Caco-2 (cell line): ENCODE measurements around the gene PDE11A. TPM values are rescaled to one million over a fixed set of nuclear protein-coding genes. Genes with fewer than 3 reads are reported as not detected.

Source experiments
- BruUV-seq: library from RNA; stranded (reverse); fragments of 400-500 nt; replicated peaks from 2 replicates; lab custom pipeline; 2021; lab: Mats Ljungman, UMichigan
- CTCF ChIA-PET: fragments of 300-600 bp; sonication (Branson Sonifier 250); formaldehyde crosslinking; loops from one replicate; lab custom pipeline; 2022; ENCODE audit warnings: antibody characterized with exemption; lab: Charles Lee
- POLR2A ChIA-PET: fragments of 300-600 bp; sonication (Branson Sonifier 250); formaldehyde crosslinking; loops from one replicate; lab custom pipeline; 2022; ENCODE audit warnings: antibody characterized with exemption; lab: Charles Lee
- DNase-seq, 2 experiments: peaks; one replicate each; pipeline versions ENCODE4 v3.0.0 to v3.0.0-alpha.2; 2020 to 2022
- H3K27me3 ChIP-seq: replicated peaks from 2 replicates; pipeline ENCODE4 v1.6.0; 2011; ENCODE audit warnings: low read length; ENCODE audit not compliant: control insufficient read depth, insufficient read depth
- H3K36me3 ChIP-seq: 2 replicates; pipeline ENCODE4 v1.5.1; 2011; ENCODE audit warnings: low read length; ENCODE audit not compliant: control insufficient read depth, insufficient read depth
- H3K4me1 ChIP-seq: fragments of 250-450 bp; sonication (Bioruptor Pico); 2 replicates; pipeline ENCODE4 v1.5.1; 2020; ENCODE audit warnings: mild to moderate bottlenecking
- H3K4me3 ChIP-seq: 2 replicates; pipeline ENCODE4 v1.5.1; 2011; ENCODE audit warnings: low read depth, mild to moderate bottlenecking, control low read depth, low read length
- H3K9me3 ChIP-seq: fragments of 250-450 bp; sonication (Bioruptor Pico); 2 replicates; pipeline ENCODE4 v1.5.1; 2020; ENCODE audit warnings: mild to moderate bottlenecking, moderate library complexity
- H3K27ac Mint-ChIP-seq: one replicate; pipeline ENCODE4 v1.8.0; 2022; ENCODE audit warnings: mixed read lengths; ENCODE audit not compliant: unreplicated experiment
- H3K27me3 Mint-ChIP-seq: one replicate; pipeline ENCODE4 v1.8.0; 2022; ENCODE audit warnings: mixed read lengths; ENCODE audit not compliant: insufficient read depth, unreplicated experiment
- H3K36me3 Mint-ChIP-seq: one replicate; pipeline ENCODE4 v1.8.0; 2022; ENCODE audit warnings: mild to moderate bottlenecking, mixed read lengths; ENCODE audit not compliant: insufficient read depth, unreplicated experiment
- H3K4me1 Mint-ChIP-seq: one replicate; pipeline ENCODE4 v1.8.0; 2022; ENCODE audit warnings: low read depth, mixed read lengths; ENCODE audit not compliant: unreplicated experiment
- H3K4me3 Mint-ChIP-seq: one replicate; pipeline ENCODE4 v1.8.0; 2022; ENCODE audit warnings: mild to moderate bottlenecking, moderate library complexity, mixed read lengths; ENCODE audit not compliant: unreplicated experiment
- H3K9me3 Mint-ChIP-seq: one replicate; pipeline ENCODE4 v1.8.0; 2022; ENCODE audit warnings: mixed read lengths; ENCODE audit not compliant: unreplicated experiment
- CTCF ChIP-seq, 2 experiments: fragments of 200-600 bp in 1 of 2; IDR thresholded peaks; 1 replicate in 1 of 2; 2 replicates in 1 of 2; pipeline versions ENCODE4 v1.5.1 to v1.8.0; 2011 to 2022; ENCODE audit warnings: antibody characterized with exemption in 1 of 2, control low read depth in 1 of 2, inconsistent platforms in 1 of 2, low read depth in 1 of 2, low read length in 1 of 2, mild to moderate bottlenecking in 1 of 2, moderate library complexity in 1 of 2; ENCODE audit not compliant: insufficient read depth in 1 of 2, severe bottlenecking in 1 of 2, unreplicated experiment in 1 of 2
- intact Hi-C: fragments of 100-400 bp; cut with micrococcal nuclease; formaldehyde crosslinking; loops from one replicate; pipeline ENCODE4 v1.10.0; 2022; ENCODE audit not compliant: unreplicated experiment
- total RNA-seq: library from RNA; stranded (reverse); gene quantifications from 2 replicates; pipeline ENCODE4 v1.2.3, GENCODE V29; 2022

The PDE11A gene
- total RNA-seq, 1 experiment from 2014 or later = 0.25 TPM

GRCh38 chr2:177817300-177817699 is 255.3 kb downstream of the PDE11A start:
- CTCF ChIA-PET = no interaction called here
- no peak overlapping the region for H3K4me3 ChIP-seq
- no peaks in the 10 kb centered on the region for H3K9me3 ChIP-seq
- Mint-ChIP-seq H3K9me3 (no peaks in the 10 kb centered on the region), H3K4me1 (peaks cover 6% of the 10 kb centered on the region), H3K27ac (no peak overlapping the region), H3K36me3 (no peaks in the 10 kb centered on the region), H3K4me3 (no peak overlapping the region), H3K27me3 (peaks cover 6% of the 10 kb centered on the region)
- no peaks in the 10 kb centered on the region for H3K36me3 ChIP-seq
- no TSS peak for BruUV-seq
- TF ChIP-seq CTCF (IDR thresholded peaks at IDR 0.05; ENCODE audit: insufficient read depth in 1 of 2, low read depth in 1 of 2, low read length in 1 of 2, severe bottlenecking in 1 of 2, unreplicated experiment in 1 of 2) = no peak
- DNase-seq = no peak
- no peaks in the 10 kb centered on the region for H3K27me3 ChIP-seq
- POLR2A ChIA-PET = no interaction called here
- intact Hi-C loops = no loop called here
- 0 out of 2 replicates have a peak, but pooled peaks cover 4% of the 10 kb centered on the region for H3K4me1 ChIP-seq

- intact Hi-C loops = no loop called here
- Mint-ChIP-seq H3K27ac (no peak overlapping the region), H3K4me1 (peaks cover 6% of the 10 kb centered on the region), H3K9me3 (no peaks in the 10 kb centered on the region), H3K4me3 (no peak overlapping the region), H3K36me3 (no peaks in the 10 kb centered on the region), H3K27me3 (peaks cover 6% of the 10 kb centered on the region)
- CTCF ChIA-PET = no interaction called here
- no peak for TF ChIP-seq CTCF (IDR thresholded peaks at IDR 0.05; ENCODE audit: insufficient read depth in 1 of 2, low read depth in 1 of 2, low read length in 1 of 2, severe bottlenecking in 1 of 2, unreplicated experiment in 1 of 2)
- DNase-seq = no peak
- no TSS peak for BruUV-seq
- H3K27me3 ChIP-seq = no peaks in the 10 kb centered on the region
- 0 out of 2 replicates have a peak, but pooled peaks cover 4% of the 10 kb centered on the region for H3K4me1 ChIP-seq
- POLR2A ChIA-PET = no interaction called here
- no peaks in the 10 kb centered on the region for H3K36me3 ChIP-seq
- H3K9me3 ChIP-seq = no peaks in the 10 kb centered on the region
- no peak overlapping the region for H3K4me3 ChIP-seq
These were observed 255.8 kb downstream of the PDE11A start for GRCh38 chr2:177816766-177817165.

GRCh38 chr2:177812713-177813396 is 259.7 kb downstream of the PDE11A start:
- TF ChIP-seq CTCF (IDR thresholded peaks at IDR 0.05; ENCODE audit: insufficient read depth in 1 of 2, low read depth in 1 of 2, low read length in 1 of 2, severe bottlenecking in 1 of 2, unreplicated experiment in 1 of 2) = peak; percentile 9 to 14
- Mint-ChIP-seq H3K9me3 (no peaks in the 10 kb centered on the region), H3K27me3 (peaks cover 3% of the 10 kb centered on the region), H3K27ac (no peak overlapping the region), H3K4me1 (no peaks in the 10 kb centered on the region), H3K4me3 (no peak overlapping the region), H3K36me3 (no peaks in the 10 kb centered on the region)
- DNase-seq = peak in 1 of 2 experiments; percentile 7
- H3K4me3 ChIP-seq = no peak overlapping the region
- ChIA-PET POLR2A (no interaction called here), CTCF (no interaction called here)
- no peaks in the 10 kb centered on the region for H3K27me3 ChIP-seq
- BruUV-seq = no TSS peak
- no peaks in the 10 kb centered on the region for H3K36me3 ChIP-seq
- no peaks in the 10 kb centered on the region; the same call in 1 of the 2 replicates for H3K4me1 ChIP-seq
- intact Hi-C loops = no loop called here
- no peaks in the 10 kb centered on the region for H3K9me3 ChIP-seq
